ENCODE results near the gene NKX6-2. TPM values are rescaled to one million over a fixed set of nuclear protein-coding genes. Genes with fewer than 3 reads are reported as not detected.

NKX6-2 gene
- total and polyA plus RNA-seq, 2 experiments from 2014 or later, result 2.6 TPM; not detected in 1

DNA sequence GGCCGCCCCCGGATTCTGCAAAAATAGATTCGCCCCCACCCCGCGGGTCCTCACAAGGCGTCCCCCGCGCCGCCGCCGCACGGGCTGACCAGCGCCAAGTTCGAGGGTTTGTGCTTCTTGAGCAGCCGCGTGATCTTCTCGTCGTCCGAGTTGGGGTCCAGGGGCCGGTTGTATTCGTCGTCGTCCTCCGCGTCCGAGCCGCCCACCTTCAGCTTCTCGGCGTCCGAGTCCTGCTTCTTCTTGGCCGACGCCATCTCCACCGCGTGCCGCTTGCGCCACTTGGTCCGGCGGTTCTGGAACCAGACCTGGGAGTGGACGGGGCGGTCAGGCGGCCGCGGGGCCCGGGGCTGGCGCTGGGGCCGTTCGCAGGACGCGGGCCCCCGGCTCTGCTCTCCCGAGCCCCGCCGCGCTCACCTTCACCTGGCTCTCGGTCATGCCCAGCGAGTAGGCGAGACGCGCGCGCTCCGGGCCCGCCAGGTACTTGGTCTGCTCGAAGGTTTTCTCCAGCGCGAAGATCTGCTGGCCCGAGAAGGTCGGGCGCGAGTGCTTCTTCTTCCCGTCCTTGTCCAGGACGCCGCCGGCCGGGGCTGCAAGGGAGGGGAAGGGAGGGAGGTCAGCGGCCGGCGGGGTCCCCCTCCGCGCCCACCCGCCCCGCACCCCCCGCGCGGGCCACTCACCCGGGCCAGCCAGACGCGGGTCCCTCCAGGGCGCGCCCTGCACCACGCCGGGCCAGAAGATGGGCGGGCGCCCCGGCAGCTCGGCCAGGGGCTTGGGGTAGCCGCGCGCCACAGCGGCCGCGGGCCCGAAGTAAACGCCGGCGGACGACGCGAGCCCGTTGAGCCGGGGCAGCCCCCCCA is 853 bp downstream of the NKX6-2 start:
- in situ Hi-C loops (cut with MboI), result no loop called here
- Histone ChIP-seq H3K9me3 (ENCODE audit: low read depth) (no peaks in the 10 kb centered on the region), H3K27me3 (replicated peaks; ENCODE audit: insufficient read depth) (peaks cover 36% of the 10 kb centered on the region), H3K36me3 (ENCODE audit: low read depth) (no peaks in the 10 kb centered on the region), H2AFZ (no peak overlapping the region), H3F3A (ENCODE audit: insufficient read depth) (no peaks in the 10 kb centered on the region), H3K4me3 (no peak overlapping the region), H3K4me2 (ENCODE audit: unreplicated experiment) (no peak overlapping the region), H3K9me2 (ENCODE audit: insufficient read depth) (no peaks in the 10 kb centered on the region), H3K9ac (no peak overlapping the region), H3K27ac (no peak overlapping the region), H4K20me1 (ENCODE audit: insufficient read depth) (no peaks in the 10 kb centered on the region), H3K4me1 (ENCODE audit: insufficient read depth) (no peaks in the 10 kb centered on the region), H3K79me2 (ENCODE audit: insufficient read depth) (no peaks in the 10 kb centered on the region)
- DNase-seq, result no peak
- WGBS, 2 experiments (ENCODE audit: low coverage in 1 of 2, low lambda C conversion rate in 2 of 2, missing lambda C conversion rate in 2 of 2), result 28 to 34% methylated on average over 33 to 73 of the region's 111 CpGs
- no peak for TF ChIP-seq EZH2phosphoT487 (IDR thresholded peaks at IDR 0.05; ENCODE audit: insufficient read depth, low read depth)
- peak; percentile 74 for TF ChIP-seq EZH2 (IDR thresholded peaks at IDR 0.05; ENCODE audit: insufficient read depth, poor library complexity, severe bottlenecking)

DNA sequence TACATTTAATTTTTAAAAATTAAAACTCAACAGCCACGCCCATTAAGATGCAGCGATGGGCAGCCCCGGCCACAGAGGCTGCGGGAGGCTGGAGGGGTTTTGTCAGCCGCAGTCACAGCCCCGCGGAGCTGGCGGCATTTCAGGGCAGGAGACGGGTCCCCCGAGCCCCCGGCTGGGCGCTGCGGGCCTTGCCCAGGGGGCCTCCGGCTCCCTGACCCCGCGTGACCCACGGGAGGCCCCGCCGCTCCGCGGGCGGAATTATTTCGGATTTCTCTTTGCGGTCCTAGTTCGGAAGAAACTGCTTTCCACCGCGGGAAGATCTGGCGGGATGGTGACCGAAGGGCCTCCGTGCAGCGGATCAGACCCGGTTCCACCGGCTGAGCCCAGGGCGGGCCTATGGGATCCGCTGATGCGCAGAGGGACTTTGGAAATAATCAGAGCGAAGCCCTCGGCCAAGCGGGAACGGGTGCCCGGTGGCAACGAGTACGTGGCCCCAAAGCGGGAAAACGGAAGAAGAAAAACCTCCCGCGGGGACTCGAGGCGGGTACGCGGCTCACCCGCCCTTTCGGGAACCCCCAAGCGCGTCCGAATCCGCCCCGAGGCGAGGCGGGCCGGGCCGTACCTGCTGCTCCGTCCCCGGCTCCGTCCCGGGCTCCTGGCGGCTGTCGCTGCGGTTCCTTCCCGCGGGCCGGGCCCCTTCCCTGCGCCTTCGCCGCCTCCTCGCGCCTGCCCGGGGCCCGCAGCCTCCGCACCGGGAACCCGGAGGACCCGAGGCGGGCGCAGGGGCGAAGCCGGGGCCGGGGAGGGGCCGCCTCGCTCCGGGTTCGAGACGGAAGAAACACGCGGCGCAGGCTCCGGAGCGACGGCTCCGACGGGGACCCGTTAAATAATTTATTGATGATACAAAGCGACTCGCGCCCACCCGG is 1.7 kb downstream of the NKX6-2 start:
- H3K27ac ChIP-seq, result no peak overlapping the region
- in situ Hi-C loops (cut with MboI), result no loop called here
- H3K27me3 ChIP-seq (replicated peaks; ENCODE audit: insufficient read depth), result peaks cover 31% of the 10 kb centered on the region
- H2AFZ ChIP-seq, result no peak overlapping the region
- no peaks in the 10 kb centered on the region for H3K4me1 ChIP-seq (ENCODE audit: insufficient read depth)
- H3K9me3 ChIP-seq (ENCODE audit: low read depth), result no peaks in the 10 kb centered on the region
- WGBS, 2 experiments (ENCODE audit: low coverage in 1 of 2, low lambda C conversion rate in 2 of 2, missing lambda C conversion rate in 2 of 2), result 43 to 54% methylated on average over 46 to 106 of the region's 106 CpGs
- no peaks in the 10 kb centered on the region for H3K9me2 ChIP-seq (ENCODE audit: insufficient read depth)
- H4K20me1 ChIP-seq (ENCODE audit: insufficient read depth), result no peaks in the 10 kb centered on the region
- H3K4me2 ChIP-seq (ENCODE audit: unreplicated experiment), result no peak overlapping the region
- no peak overlapping the region for H3K9ac ChIP-seq
- H3K79me2 ChIP-seq (ENCODE audit: insufficient read depth), result no peaks in the 10 kb centered on the region
- H3F3A ChIP-seq (ENCODE audit: insufficient read depth), result no peaks in the 10 kb centered on the region
- no peak for DNase-seq
- no peaks in the 10 kb centered on the region for H3K36me3 ChIP-seq (ENCODE audit: low read depth)
- no peak for TF ChIP-seq EZH2 (IDR thresholded peaks at IDR 0.05; ENCODE audit: insufficient read depth, poor library complexity, severe bottlenecking)
- no peak for TF ChIP-seq EZH2phosphoT487 (IDR thresholded peaks at IDR 0.05; ENCODE audit: insufficient read depth, low read depth)
- H3K4me3 ChIP-seq, result no peak overlapping the region

DNA sequence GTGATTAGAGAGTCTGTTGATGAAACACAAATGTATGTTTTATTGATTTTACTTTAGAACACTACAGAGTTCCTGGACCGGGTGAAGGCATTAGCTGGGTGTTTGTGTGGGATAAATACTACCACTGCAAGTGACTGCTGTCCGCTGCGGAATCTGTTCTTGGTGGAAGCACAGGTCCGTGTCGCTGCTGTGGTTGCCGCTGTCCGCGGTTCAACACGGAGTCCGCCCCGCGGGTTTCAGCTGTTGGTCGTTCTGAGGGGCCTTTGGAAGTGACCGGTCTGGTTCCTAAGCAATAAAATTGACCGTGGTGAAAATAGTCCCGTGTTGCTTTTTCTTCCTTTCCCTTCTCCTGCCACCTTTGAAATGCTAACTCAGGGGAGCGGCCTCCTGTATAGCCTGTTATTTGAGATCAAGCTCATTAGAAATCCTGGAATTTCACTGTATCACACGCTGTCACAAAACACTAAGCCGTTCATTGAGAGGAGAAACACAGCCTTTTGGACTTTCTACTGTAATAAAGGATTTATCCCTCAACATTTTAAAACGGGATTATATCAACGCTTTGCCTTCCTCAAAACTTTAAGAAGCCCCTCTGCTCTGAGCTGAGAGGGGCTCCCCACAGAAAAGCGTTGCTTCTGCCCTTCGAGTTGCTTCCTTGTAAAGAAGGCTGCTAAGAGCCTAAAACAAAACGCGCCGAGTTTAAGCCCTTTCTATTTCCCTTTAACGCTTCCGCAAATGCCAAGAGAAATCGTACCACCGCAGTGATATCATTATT is 2.6 kb downstream of the NKX6-2 start:
- H3K4me3 ChIP-seq, result no peak overlapping the region
- no peaks in the 10 kb centered on the region for H3K4me1 ChIP-seq (ENCODE audit: insufficient read depth)
- no peaks in the 10 kb centered on the region for H3K9me2 ChIP-seq (ENCODE audit: insufficient read depth)
- no peaks in the 10 kb centered on the region for H3K79me2 ChIP-seq (ENCODE audit: insufficient read depth)
- no peak overlapping the region for H3K27ac ChIP-seq
- 94 to 95% methylated on average over 30 of the region's 30 CpGs for WGBS, 2 experiments (ENCODE audit: low coverage in 1 of 2, low lambda C conversion rate in 2 of 2, missing lambda C conversion rate in 2 of 2)
- H3K9ac ChIP-seq, result no peak overlapping the region
- no peaks in the 10 kb centered on the region for H4K20me1 ChIP-seq (ENCODE audit: insufficient read depth)
- H3F3A ChIP-seq (ENCODE audit: insufficient read depth), result no peaks in the 10 kb centered on the region
- H2AFZ ChIP-seq, result no peak overlapping the region
- DNase-seq, result no peak
- no peak overlapping the region for H3K4me2 ChIP-seq (ENCODE audit: unreplicated experiment)
- H3K27me3 ChIP-seq (replicated peaks; ENCODE audit: insufficient read depth), result peaks cover 24% of the 10 kb centered on the region
- TF ChIP-seq EZH2phosphoT487 (IDR thresholded peaks at IDR 0.05; ENCODE audit: insufficient read depth, low read depth), result no peak
- no peak for TF ChIP-seq EZH2 (IDR thresholded peaks at IDR 0.05; ENCODE audit: insufficient read depth, poor library complexity, severe bottlenecking)
- in situ Hi-C loops (cut with MboI), result no loop called here
- no peaks in the 10 kb centered on the region for H3K9me3 ChIP-seq (ENCODE audit: low read depth)
- H3K36me3 ChIP-seq (ENCODE audit: low read depth), result no peaks in the 10 kb centered on the region

DNA sequence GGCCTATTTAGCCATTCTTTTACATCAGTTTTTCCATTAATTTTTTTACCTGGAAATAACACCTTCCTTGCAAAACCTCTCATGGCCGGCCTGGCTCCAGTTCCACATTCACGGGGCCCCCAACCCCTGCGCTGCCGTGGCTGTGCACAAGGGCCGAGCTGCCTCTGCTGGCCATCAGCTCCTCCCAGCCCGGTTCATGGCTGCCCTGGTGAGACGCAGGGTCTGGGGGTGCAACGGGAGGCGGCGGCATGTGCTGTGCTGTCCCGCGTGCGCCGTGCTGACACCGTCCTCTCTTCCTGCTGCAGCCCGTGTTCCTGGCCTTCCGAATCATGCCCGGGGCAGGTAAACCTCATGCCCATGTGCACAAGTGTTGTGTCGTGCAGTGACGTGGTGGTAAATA is 4.4 kb downstream of the NKX6-2 start:
- TF ChIP-seq EZH2 (IDR thresholded peaks at IDR 0.05; ENCODE audit: insufficient read depth, poor library complexity, severe bottlenecking), result no peak
- TF ChIP-seq EZH2phosphoT487 (IDR thresholded peaks at IDR 0.05; ENCODE audit: insufficient read depth, low read depth), result no peak
- Histone ChIP-seq H3K27me3 (replicated peaks; ENCODE audit: insufficient read depth) (peaks cover 12% of the 10 kb centered on the region), H3K4me3 (no peak overlapping the region), H2AFZ (no peak overlapping the region), H3K27ac (no peak overlapping the region), H3K79me2 (ENCODE audit: insufficient read depth) (no peaks in the 10 kb centered on the region), H4K20me1 (ENCODE audit: insufficient read depth) (no peaks in the 10 kb centered on the region), H3K4me2 (ENCODE audit: unreplicated experiment) (no peak overlapping the region), H3K9ac (no peak overlapping the region), H3K9me3 (ENCODE audit: low read depth) (no peaks in the 10 kb centered on the region), H3F3A (ENCODE audit: insufficient read depth) (no peaks in the 10 kb centered on the region), H3K4me1 (ENCODE audit: insufficient read depth) (no peaks in the 10 kb centered on the region), H3K9me2 (ENCODE audit: insufficient read depth) (no peaks in the 10 kb centered on the region), H3K36me3 (ENCODE audit: low read depth) (no peaks in the 10 kb centered on the region)
- WGBS, 2 experiments (ENCODE audit: low coverage in 1 of 2, low lambda C conversion rate in 2 of 2, missing lambda C conversion rate in 2 of 2), result 93 to 95% methylated on average over 20 of the region's 20 CpGs
- DNase-seq, result no peak
- in situ Hi-C loops (cut with MboI), result no loop called here

Data from GM23248 (cell line).